AG04449 (cell line): Measurements from ENCODE around the gene SOWAHC.

ENCODE experiments used
- CTCF ChIA-PET: fragments of 350-600 bp; formaldehyde crosslinking; extraction: SDS; loops from one replicate; lab custom pipeline; 2021; ENCODE audit warnings: antibody characterized with exemption; lab: Yijun Ruan, JAX
- POLR2A ChIA-PET: fragments of 400-600, 350-600 bp; formaldehyde crosslinking; extraction: SDS; loops from one replicate; lab custom pipeline; 2020; ENCODE audit warnings: antibody characterized with exemption, inconsistent platforms; lab: Yijun Ruan, JAX
- DNase-seq: peaks from one replicate; pipeline ENCODE4 v3.0.0-alpha.2; 2010; ENCODE audit warnings: low read depth, low spot score
- H3K4me3 ChIP-seq: 2 replicates; pipeline ENCODE4 v1.5.1; 2011; ENCODE audit warnings: low read depth, mild to moderate bottlenecking, control low read depth, low read length
- CTCF ChIP-seq: IDR thresholded peaks from one replicate; pipeline ENCODE4 v1.5.1; 2011; ENCODE audit warnings: mild to moderate bottlenecking, moderate library complexity, low read length, control low read depth, inconsistent platforms; ENCODE audit not compliant: insufficient read depth; ENCODE audit errors: missing control alignments

SOWAHC gene

GRCh38 chr2:109613081-109613921, 863 bp upstream of the SOWAHC start:
- no peak for TF ChIP-seq CTCF
- DNase-seq: no peak
- POLR2A ChIA-PET: interaction anchor here (0.7 to 1.2 kb wide), 7 partner anchors 9 to 90 kb away, joined by 3 to 4 read pairs (median 3); no protein-coding TSS in a partner anchor
- CTCF ChIA-PET: interaction anchor here (1.5 to 2.0 kb wide), 3 partner anchors 14 to 69 kb away, joined by 4 to 13 read pairs (median 4); no protein-coding TSS in a partner anchor
- peak overlapping the region; percentile 74 for H3K4me3 ChIP-seq

GRCh38 chr2:109614715-109615636, 812 bp downstream of the SOWAHC start:
- ChIA-PET CTCF (interaction anchor here (0.9 to 1.6 kb wide), 7 partner anchors 10 to 121 kb away, joined by 3 to 4 read pairs (median 3); no protein-coding TSS in a partner anchor), POLR2A (interaction anchor here (0.7 to 1.2 kb wide), 2 partner anchors 52 to 54 kb away, joined by 3 read pairs; no protein-coding TSS in a partner anchor)
- no peak for DNase-seq
- no peak for TF ChIP-seq CTCF
- peak overlapping the region; percentile 63 for H3K4me3 ChIP-seq

GRCh38 chr2:109615637-109616144, 1.5 kb downstream of the SOWAHC start:
- no peak for TF ChIP-seq CTCF
- ChIA-PET POLR2A (no interaction called here), CTCF (interaction anchor here (0.9 to 1.3 kb wide), 2 partner anchors 10 to 119 kb away, joined by 3 read pairs; no protein-coding TSS in a partner anchor)
- DNase-seq: no peak
- peak overlapping the region; percentile 63 for H3K4me3 ChIP-seq

- CTCF ChIA-PET: interaction anchor here (0.9 kb wide), 1 partner anchor 119 kb away, joined by 3 read pairs; no protein-coding TSS in a partner anchor
- no peak for DNase-seq
- no peak for TF ChIP-seq CTCF
- POLR2A ChIA-PET: no interaction called here
- peak overlapping the region; percentile 10; the same call in 1 of the 2 replicates for H3K4me3 ChIP-seq
These were observed 2.0 kb downstream of the SOWAHC start for GRCh38 chr2:109616184-109616583.

- TF ChIP-seq CTCF: no peak
- no peak overlapping the region for H3K4me3 ChIP-seq
- DNase-seq: no peak
- ChIA-PET POLR2A (no interaction called here), CTCF (no interaction called here)
These were observed 5.0 kb downstream of the SOWAHC start for GRCh38 chr2:109619032-109619615.
